OCI-LY1 (cell line): ENCODE data around the gene SLCO2B1.

Experiments used
- EZH2 ChIP-seq: fragments of 200-600 bp; sonication (generic), shearing (Covaris generic); IDR thresholded peaks from 2 replicates; pipeline ENCODE4 v1.8.0; 2017; ENCODE audit warnings: borderline replicate concordance, mixed run types, mild to moderate bottlenecking, antibody characterized with exemption, low read length, moderate library complexity, mixed read lengths
- TF ChIP-seq, protein P1 (sequence below): fragments of 200-600 bp; sonication (generic), shearing (Covaris generic); IDR thresholded peaks from 2 replicates; pipeline ENCODE4 v1.5.1; 2017; ENCODE audit warnings: mild to moderate bottlenecking, antibody characterized with exemption, low read length, moderate library complexity, mixed read lengths

DNA sequence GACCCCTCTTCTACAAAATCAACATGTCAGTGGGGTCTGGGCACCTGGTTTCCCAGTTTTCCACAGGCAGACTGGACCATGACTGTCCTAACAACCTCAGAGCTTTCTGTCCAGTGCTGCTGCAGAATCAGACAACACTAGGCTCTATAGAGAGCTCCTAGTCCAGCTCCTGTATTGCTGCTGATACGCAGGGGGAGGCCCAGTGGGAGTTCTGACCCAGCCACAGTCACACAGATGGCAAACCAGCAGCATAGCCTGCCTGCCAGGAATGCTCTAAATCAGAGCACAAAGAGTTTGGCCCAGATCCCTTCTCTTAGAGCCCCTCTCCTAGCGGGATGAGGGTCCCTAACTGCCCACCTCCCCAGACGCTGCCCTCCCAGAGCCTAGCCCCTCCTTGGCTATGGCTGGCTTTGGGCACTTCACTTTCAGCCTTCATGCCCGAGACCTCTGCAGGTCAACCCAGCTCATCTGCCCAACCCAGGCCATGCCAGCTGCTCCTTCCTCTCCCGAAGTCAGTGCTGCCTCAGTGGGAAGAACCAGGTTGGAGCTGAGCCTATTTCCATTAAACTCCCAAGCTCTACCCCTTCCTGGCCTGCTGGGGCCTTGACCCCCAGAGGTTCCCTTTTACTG is 15.8 kb upstream of the SLCO2B1 start:
- TF ChIP-seq, protein P1, sequence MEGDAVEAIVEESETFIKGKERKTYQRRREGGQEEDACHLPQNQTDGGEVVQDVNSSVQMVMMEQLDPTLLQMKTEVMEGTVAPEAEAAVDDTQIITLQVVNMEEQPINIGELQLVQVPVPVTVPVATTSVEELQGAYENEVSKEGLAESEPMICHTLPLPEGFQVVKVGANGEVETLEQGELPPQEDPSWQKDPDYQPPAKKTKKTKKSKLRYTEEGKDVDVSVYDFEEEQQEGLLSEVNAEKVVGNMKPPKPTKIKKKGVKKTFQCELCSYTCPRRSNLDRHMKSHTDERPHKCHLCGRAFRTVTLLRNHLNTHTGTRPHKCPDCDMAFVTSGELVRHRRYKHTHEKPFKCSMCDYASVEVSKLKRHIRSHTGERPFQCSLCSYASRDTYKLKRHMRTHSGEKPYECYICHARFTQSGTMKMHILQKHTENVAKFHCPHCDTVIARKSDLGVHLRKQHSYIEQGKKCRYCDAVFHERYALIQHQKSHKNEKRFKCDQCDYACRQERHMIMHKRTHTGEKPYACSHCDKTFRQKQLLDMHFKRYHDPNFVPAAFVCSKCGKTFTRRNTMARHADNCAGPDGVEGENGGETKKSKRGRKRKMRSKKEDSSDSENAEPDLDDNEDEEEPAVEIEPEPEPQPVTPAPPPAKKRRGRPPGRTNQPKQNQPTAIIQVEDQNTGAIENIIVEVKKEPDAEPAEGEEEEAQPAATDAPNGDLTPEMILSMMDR: no peak
- TF ChIP-seq EZH2: no peak
